Keratinocyte (primary cell): ENCODE results near the gene ZNF668. TPM values are rescaled to one million over a fixed set of nuclear protein-coding genes. Genes with fewer than 3 reads are reported as not detected.

Experiments
- DNase-seq: peaks from one replicate; pipeline ENCODE4 v3.0.0-alpha.2; 2011; ENCODE audit warnings: low read depth, missing footprints, low spot score
- FAIRE-seq: peaks from 2 replicates; lab custom pipeline; 2011; peaks lifted over from hg19 to GRCh38; lab: Jason Lieb, UNC
- H2AFZ ChIP-seq: 2 replicates; pipeline ENCODE4 v1.6.0; 2012; ENCODE audit warnings: low read length, control low read depth, inconsistent platforms; ENCODE audit not compliant: control insufficient read depth
- H3K27ac ChIP-seq: 2 replicates; pipeline ENCODE4 v1.5.1; 2011; ENCODE audit warnings: low read length; ENCODE audit not compliant: control insufficient read depth, insufficient read depth
- H3K27me3 ChIP-seq: 3 replicates; pipeline ENCODE4 v1.6.0; 2011; ENCODE audit warnings: low read length; ENCODE audit not compliant: control insufficient read depth, insufficient read depth; ENCODE audit errors: extremely low read depth
- H3K36me3 ChIP-seq, 2 experiments: 2 replicates in 1 of 2; 3 replicates in 1 of 2; pipeline ENCODE4 v1.5.1; 2011; ENCODE audit warnings: low read length in 2 of 2, mild to moderate bottlenecking in 1 of 2; ENCODE audit not compliant: control insufficient read depth in 2 of 2, insufficient read depth in 2 of 2; ENCODE audit errors: extremely low read depth in 1 of 2
- H3K4me1 ChIP-seq: 3 replicates; pipeline ENCODE4 v1.5.1; 2011; ENCODE audit warnings: low read length; ENCODE audit not compliant: control insufficient read depth, insufficient read depth; ENCODE audit errors: extremely low read depth
- H3K4me2 ChIP-seq: 3 replicates; pipeline ENCODE4 v1.6.0; 2011; ENCODE audit warnings: low read depth, low read length; ENCODE audit not compliant: control insufficient read depth, insufficient read depth; ENCODE audit errors: extremely low read depth
- H3K4me3 ChIP-seq, 3 experiments: fragments of 200-600 bp in 1 of 3; sonication (generic) in 1 of 3; 2 replicates in 2 of 3; 3 replicates in 1 of 3; pipeline ENCODE4 v1.5.1; 2011 to 2016; ENCODE audit warnings: low read length in 3 of 3, mild to moderate bottlenecking in 3 of 3, control low read depth in 2 of 3, inconsistent platforms in 1 of 3, low read depth in 1 of 3, mixed read lengths in 1 of 3, mixed run types in 1 of 3, moderate library complexity in 1 of 3; ENCODE audit not compliant: control insufficient read depth in 2 of 3, insufficient read depth in 2 of 3; ENCODE audit errors: extremely low read depth in 1 of 3
- H3K79me2 ChIP-seq: 2 replicates; pipeline ENCODE4 v1.6.0; 2012; ENCODE audit warnings: low read length; ENCODE audit not compliant: control insufficient read depth, insufficient read depth
- H3K9ac ChIP-seq: 3 replicates; pipeline ENCODE4 v1.6.0; 2011; ENCODE audit warnings: low read length; ENCODE audit not compliant: control insufficient read depth, insufficient read depth; ENCODE audit errors: extremely low read depth
- H3K9me1 ChIP-seq: 3 replicates; pipeline ENCODE4 v1.6.0; 2011; ENCODE audit warnings: low read length; ENCODE audit not compliant: control insufficient read depth, insufficient read depth; ENCODE audit errors: extremely low read depth
- H3K9me3 ChIP-seq: 2 replicates; pipeline ENCODE4 v1.5.1; 2012; ENCODE audit warnings: low read depth, low read length; ENCODE audit not compliant: control insufficient read depth
- H4K20me1 ChIP-seq: 3 replicates; pipeline ENCODE4 v1.6.0; 2011; ENCODE audit warnings: low read length; ENCODE audit not compliant: control insufficient read depth, insufficient read depth; ENCODE audit errors: extremely low read depth
- CTCF ChIP-seq, 3 experiments: IDR thresholded peaks in 1 of 3; conservative IDR thresholded peaks in 1 of 3; optimal IDR thresholded peaks in 1 of 3; 2 replicates in 2 of 3; 3 replicates in 1 of 3; pipeline versions ENCODE3 to v1.5.1; 2011; ENCODE audit warnings: low read length in 3 of 3, mild to moderate bottlenecking in 3 of 3, moderate library complexity in 2 of 3, control low read depth in 1 of 3, inconsistent platforms in 1 of 3; ENCODE audit not compliant: insufficient read depth in 2 of 3; ENCODE audit errors: extremely low read depth in 1 of 3
- EZH2 ChIP-seq: IDR thresholded peaks from one replicate; pipeline ENCODE4 v1.6.1; 2012; ENCODE audit warnings: inconsistent platforms, mild to moderate bottlenecking, low read length, moderate library complexity
- dilution Hi-C: fragments of 300-500 bp; cut with MboI; formaldehyde crosslinking; loops from one replicate; pipeline ENCODE4 v1.7.0; 2020; ENCODE audit warnings: low sequenced_read_pairs; ENCODE audit not compliant: extremely low pct_ligation_motif_present
- polyA plus RNA-seq, 5 experiments: library from polyadenylated mRNA; depleted of rRNA in 3 of 5; stranded (reverse) in 3 of 5; stranded (forward) in 1 of 5; unstranded in 1 of 5; fragments of >200 nt; gene quantifications; 1 replicate in 1 of 5; 2 replicates in 3 of 5; 3 replicates in 1 of 5; pipeline versions ENCODE4 v1.2.1 to v1.2.3, GENCODE V29; 2011 to 2012; ENCODE audit warnings: missing spikeins in 2 of 5, low read depth in 1 of 5, low replicate concordance in 1 of 5

ZNF668 gene
- polyA plus RNA-seq, 1 donor (not counting 4 experiments of a cell fraction or from before 2014, with no cell fraction given) = 5.5 TPM

- no peaks in the 10 kb centered on the region for H3K9me1 ChIP-seq
- peaks cover 11% of the 10 kb centered on the region for H3K4me1 ChIP-seq
- peak overlapping the region; percentile 78 for H2AFZ ChIP-seq
- peak overlapping the region; percentile 82 to 94 (median 91) for H3K4me3 ChIP-seq
- TF ChIP-seq EZH2 (no peak), CTCF (optimal IDR thresholded peaks at IDR 0.05 in 1 of 3, IDR thresholded peaks at IDR 0.05 in 1 of 3, conservative IDR thresholded peaks at IDR 0.05 in 1 of 3; ENCODE audit: extremely low read depth in 1 of 3, insufficient read depth in 2 of 3, low read length in 3 of 3) (no peak)
- H3K9me3 ChIP-seq = no peaks in the 10 kb centered on the region
- H3K79me2 ChIP-seq = peaks cover 74% of the 10 kb centered on the region
- H3K36me3 ChIP-seq = peaks cover 9 to 12% of the 10 kb centered on the region in 2 experiments
- peak overlapping the region; percentile 84 for H3K27ac ChIP-seq
- DNase-seq (no peak), FAIRE-seq (no peak)
- peak overlapping the region; percentile 81 for H3K4me2 ChIP-seq
- H3K27me3 ChIP-seq = no peaks in the 10 kb centered on the region
- dilution Hi-C loops = no loop called here
- peak overlapping the region; percentile 92 for H3K9ac ChIP-seq
- no peaks in the 10 kb centered on the region for H4K20me1 ChIP-seq
Measured at GRCh38 chr16:31073142-31073969, 684 bp downstream of the ZNF668 start.

DNA sequence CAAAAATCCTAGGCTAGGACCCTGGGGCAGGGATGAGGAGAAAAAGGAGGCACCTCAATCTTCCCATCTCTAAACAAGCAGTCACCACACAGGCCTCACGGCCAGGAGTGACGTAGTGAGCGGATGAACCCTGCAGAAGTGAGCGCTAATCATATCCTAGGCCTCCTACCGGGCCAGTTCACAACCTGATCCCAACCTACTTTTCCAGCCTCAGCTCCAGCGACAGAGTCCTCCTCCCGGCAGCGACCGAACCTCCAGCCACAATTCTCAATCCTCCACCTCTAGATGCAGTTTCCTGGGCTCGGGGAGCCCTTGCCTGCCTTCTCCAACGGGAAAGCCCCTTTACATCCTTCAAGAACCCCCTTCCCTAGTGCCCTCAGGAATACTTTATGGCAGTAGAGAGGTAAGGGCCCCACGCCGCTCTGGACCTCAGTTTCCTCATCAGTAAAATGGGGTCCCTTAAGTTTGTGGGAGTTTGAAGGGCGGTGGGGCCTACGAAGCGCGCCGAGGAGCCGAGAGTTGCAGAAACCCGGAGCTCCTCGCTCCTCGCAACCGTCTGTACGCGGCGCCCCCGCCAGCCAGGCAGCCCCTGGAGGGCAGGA is 1.4 kb downstream of the ZNF668 start:
- FAIRE-seq (no peak), DNase-seq (no peak)
- Histone ChIP-seq H3K4me2 (peak overlapping the region; percentile 81), H3K9me1 (no peaks in the 10 kb centered on the region), H3K27ac (peak overlapping the region; percentile 84), H3K79me2 (peaks cover 73% of the 10 kb centered on the region), H2AFZ (peak overlapping the region; percentile 78), H3K4me3 (peak overlapping the region; percentile 82 to 94 (median 91)), H3K4me1 (peaks cover 11% of the 10 kb centered on the region), H3K9ac (peak overlapping the region; percentile 92), H3K9me3 (no peaks in the 10 kb centered on the region), H3K27me3 (no peaks in the 10 kb centered on the region), H3K36me3 (peaks cover 8 to 9% of the 10 kb centered on the region in 2 experiments), H4K20me1 (no peaks in the 10 kb centered on the region)
- dilution Hi-C loops = no loop called here
- TF ChIP-seq EZH2 = no peak
- TF ChIP-seq CTCF (optimal IDR thresholded peaks at IDR 0.05 in 1 of 3, IDR thresholded peaks at IDR 0.05 in 1 of 3, conservative IDR thresholded peaks at IDR 0.05 in 1 of 3; ENCODE audit: extremely low read depth in 1 of 3, insufficient read depth in 2 of 3, low read length in 3 of 3) = no peak
